SK-N-SH (cell line): ENCODE data around the gene CNTNAP2.

ENCODE experiments used
- CTCF ChIP-seq: fragments of 200-600 bp; sonication (generic); IDR thresholded peaks from 2 replicates; pipeline ENCODE4 v1.6.1; 2017; ENCODE audit warnings: antibody characterized with exemption, mild to moderate bottlenecking, moderate library complexity
- RFX5 ChIP-seq: IDR thresholded peaks from 2 replicates; pipeline ENCODE4 v1.6.1; 2012; ENCODE audit warnings: mild to moderate bottlenecking, improper control_type of control experiment, low read length

DNA sequence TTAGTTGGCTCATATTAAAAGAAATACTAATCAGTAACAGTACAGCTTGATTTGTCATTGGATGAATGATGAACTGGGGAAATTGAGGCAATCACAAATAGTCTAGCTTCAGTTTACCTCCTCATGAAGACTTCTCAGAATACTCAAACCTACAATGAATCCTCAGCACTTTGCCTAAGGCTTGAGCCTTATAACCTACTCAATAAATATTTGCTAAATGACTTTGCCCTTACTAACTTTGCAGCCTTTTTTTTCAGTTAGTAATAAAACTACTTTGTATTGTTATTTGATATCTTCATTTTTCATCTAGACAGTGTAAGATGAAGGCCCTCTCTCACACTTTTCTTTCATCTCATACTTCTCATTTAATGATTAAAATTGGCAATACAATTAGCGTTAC is 1311.5 kb downstream of the CNTNAP2 start:
- TF ChIP-seq CTCF, result no peak
- no peak for TF ChIP-seq RFX5
